GM18498 (cell line): ENCODE data around the gene PCBD2.
"Not testable (repeated sequence)": the region's sequence is repeated elsewhere in the genome, so short reads cannot be mapped to it uniquely, and the experiment has no call there.

ENCODE experiments used
- ATAC-seq: cut with Tn5 transposase; IDR thresholded peaks from one replicate; pipeline ENCODE4 v1.9.1; 2021; ENCODE audit warnings: mild to moderate bottlenecking, moderate library complexity; ENCODE audit not compliant: unreplicated experiment

The PCBD2 gene

GRCh38 chr5:134904610-134905245 lies at the start of gene PCBD2:
PCBD2 (plus strand) TSS chr5:134905131; CDS start chr5:134905140, 9 bp downstream.
- ATAC-seq: peak; percentile 84

DNA sequence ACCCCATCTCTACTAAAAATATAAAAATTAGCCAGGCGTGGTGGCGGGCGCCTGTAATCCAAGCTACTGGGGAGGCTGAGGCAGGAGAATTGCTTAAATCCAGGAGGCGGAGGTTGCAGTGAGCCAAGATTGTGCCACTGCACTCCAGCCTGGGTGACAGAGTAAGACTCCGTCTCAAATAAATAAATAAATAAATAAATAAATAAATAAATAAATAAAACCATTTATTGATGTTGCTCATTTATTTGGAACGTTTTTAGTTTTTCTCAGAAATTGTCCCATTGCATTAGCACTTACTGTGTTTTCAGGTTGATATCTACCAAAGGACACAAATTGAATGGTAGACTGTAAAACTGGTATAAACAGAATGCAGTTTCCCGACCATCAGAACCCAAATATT lies 48.5 kb upstream of the PCBD2 start:
- not testable (repeated sequence) for ATAC-seq

DNA sequence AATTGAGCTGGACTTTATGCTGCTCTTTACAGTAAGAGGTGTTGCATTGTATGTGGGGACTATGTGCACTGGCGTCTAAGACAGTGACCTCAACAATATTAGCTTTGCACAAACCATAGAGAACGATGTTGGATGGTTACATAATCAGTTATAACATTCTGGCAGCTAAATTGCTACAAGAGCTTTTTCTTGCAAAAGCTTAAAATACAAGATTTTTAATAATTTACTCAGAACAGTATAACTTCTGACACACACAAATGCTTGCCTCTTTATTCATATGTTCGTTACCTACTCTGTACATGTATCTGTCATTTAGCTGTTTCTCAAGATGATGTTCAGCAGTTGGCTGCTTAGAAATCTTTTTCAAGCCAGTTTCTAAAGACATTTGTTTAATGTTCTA lies 47.5 kb upstream of the PCBD2 start:
- no peak for ATAC-seq

- ATAC-seq: no peak
Measured at GRCh38 chr5:134864707-134865106, 40.2 kb upstream of the PCBD2 start.

- no peak for ATAC-seq
Measured at GRCh38 chr5:134873494-134873893, 31.4 kb upstream of the PCBD2 start.

DNA sequence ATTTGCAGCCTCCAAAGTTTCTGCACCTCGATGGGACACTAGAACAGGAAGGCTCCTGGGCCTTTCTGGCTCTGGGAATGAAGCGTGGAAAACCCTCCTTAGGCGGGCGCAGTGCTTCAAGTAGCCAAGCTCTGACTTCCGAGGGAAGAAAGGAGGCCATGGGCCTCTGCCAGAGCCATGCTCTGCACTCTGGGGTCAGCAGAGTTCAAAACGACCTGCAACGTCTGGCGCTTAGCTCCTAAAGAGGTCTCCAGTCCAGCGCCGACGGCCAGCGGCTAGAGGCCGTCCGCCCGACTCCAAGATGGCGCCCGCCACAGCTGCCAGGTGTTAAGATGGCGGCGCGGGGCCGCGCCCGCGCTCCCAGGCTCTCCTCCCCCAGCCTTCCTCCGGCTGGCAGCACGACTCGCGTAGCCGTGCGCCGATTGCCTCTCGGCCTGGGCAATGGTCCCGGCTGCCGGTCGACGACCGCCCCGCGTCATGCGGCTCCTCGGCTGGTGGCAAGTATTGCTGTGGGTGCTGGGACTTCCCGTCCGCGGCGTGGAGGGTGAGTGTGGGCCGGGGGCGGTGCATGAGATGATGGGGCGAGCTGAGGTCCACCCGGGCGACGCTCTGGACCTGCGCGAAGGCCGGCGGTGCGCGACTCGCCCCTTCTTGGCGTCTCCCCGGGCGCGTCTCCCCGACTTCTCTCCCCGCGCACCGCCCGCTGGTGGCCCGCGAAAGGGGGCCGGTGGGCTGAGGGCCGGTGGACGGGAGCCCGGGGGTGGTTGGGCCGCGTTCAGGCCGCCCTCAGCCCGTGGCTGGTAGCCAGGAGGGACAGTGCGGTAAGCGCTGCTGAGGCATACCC lies 30.7 kb upstream of the PCBD2 start, which contains the start of gene TXNDC15:
Gene TXNDC15, plus strand, starts transcription at position 385 of the 844 bp plus-strand sequence. Its CDS starts 57 bp downstream, at position 442.
- peak; percentile 82 for ATAC-seq

DNA sequence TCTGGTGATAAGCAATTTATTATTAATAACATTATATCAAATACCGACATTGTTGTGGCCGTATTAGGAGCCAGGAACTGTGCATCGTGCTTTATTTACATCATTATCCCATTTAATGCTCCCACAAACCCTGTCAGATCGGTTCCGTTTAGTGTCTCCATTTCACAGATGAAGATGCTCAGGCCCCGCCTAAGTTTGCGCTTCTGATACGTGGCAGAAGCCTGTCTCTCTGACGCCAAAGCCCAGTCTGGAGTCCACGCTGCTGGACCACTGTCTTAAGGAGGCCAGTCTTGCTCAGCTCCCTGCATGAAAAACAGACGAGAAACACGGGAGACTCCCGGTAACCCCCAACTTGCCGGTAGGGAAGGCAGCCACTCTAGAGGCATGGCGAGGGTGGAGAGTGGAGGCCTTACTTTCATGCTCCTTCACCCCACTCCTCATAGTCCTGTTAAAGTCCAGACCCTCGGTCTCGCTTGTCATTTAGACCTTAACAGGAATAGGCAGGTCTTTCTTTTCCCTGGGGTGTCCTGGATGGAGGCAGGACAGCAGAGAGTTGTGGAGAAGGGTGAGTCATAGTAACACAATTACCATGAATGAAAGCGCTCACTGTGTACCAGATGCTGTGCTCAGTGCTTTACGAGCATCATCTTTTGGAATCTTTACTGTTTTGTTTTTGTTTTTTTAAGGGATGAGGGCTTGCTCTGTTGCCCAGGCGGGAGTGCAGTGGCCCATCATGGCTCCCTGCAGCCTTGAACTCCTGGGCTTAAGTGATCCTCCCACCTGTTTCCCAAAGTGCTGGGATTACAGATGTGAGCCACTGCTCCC lies 29.9 kb upstream of the PCBD2 start:
- peak; percentile 32 for ATAC-seq

GRCh38 chr5:134877159-134877558 lies 27.8 kb upstream of the PCBD2 start:
- ATAC-seq: peak; percentile 44

DNA sequence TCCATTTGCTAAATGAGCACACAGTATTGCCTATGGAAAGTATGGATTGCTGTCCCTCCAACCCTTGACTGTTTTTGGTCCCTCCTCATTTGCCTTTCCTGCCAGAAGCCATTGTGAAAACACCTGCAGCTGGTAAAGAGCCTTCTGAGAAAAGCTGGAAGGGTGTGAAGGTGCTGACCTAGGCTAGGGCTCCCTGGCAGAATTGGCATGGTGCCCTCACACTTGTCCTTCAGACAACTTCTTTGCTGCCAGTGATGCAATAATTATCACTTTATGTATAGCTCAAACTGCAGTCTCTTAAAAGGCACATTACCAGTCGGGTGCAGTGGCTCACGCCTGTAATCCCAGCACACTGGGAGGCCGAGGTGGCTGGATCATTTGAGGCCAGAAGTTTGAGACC lies 26.5 kb upstream of the PCBD2 start:
- ATAC-seq: no peak

DNA sequence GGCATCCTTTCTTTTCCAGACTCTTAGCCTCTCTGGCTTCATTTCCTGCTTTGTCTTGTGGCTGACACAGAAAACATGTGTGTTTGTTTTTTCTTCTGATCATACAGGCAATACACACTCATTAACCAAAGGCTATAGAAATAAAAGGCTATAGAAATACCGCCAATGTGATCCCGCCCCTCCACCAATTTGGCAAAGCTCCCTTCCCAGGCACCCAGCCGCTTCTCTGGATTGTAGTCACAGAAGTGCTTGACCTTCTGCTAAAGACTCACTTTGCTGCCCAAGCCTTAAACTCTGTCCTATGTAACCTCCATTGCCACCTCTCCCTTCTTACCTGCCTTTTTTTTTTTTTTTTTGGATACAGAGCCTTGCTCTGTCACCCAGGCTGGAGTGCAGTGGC lies 25.5 kb upstream of the PCBD2 start:
- ATAC-seq: no peak

- not testable (repeated sequence) for ATAC-seq
Measured at GRCh38 chr5:134880937-134881336, 24.0 kb upstream of the PCBD2 start.

- not testable (repeated sequence) for ATAC-seq
Measured at GRCh38 chr5:134881711-134882110, 23.2 kb upstream of the PCBD2 start.

- ATAC-seq: no peak
Measured at GRCh38 chr5:134887593-134888159, 17.3 kb upstream of the PCBD2 start.

- no peak for ATAC-seq
Measured at GRCh38 chr5:134889335-134889734, 15.6 kb upstream of the PCBD2 start.

DNA sequence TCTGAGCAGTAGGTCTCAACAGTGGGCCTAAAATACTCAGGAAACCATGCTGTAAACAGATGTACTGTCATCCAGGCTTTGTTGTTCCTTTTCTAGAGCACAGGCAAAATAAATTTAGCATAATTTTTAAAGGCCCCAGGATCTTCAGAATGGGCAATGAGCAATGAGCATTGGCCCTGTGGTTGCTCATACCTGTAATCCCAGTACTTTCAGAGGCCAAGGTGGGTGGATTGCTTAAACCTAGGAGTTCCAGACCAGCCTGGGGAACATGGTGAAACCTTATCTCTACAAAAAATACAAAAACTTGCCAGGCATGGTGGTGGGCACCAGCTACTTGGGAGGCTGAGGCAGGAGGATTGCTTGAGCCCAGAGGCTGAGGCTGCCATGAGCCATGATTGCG lies 13.5 kb upstream of the PCBD2 start:
- ATAC-seq: no peak

DNA sequence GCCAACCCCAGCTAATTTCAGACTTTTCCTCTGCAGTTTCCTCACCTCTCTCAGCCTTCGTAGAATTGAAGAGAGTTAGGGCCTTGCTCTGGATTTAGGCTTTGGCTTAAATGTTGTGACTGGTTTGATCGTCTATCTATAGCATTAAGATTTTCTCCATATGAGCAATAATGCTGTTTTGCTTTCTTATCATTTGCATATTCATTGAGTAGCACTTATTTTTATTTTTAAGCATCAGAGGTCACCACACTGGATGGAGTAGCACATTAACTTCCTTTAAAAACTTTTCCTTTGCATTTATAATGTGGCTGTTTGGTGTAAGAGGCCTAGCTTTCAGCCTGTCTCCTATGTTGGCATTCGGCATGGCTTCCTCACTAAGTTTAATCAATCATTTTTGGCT lies 12.6 kb upstream of the PCBD2 start:
- ATAC-seq: no peak

DNA sequence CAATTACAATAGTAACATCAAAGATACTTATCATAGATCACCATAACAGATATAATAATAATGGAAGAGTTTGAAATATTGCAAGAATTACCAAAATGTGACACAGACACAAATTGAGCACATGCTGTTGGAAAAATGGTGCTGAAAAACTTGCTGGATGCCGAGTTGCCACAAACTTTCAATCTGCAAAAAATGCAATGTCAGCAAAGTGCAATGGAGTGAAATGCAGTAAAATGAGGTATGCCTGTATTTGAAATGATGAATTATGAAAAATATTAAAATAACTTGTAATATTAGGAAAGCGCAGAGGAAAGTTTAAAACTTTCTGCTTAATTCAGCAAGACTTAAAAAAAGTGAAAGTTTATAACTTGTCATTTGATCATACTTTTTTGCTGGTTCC lies 12.0 kb upstream of the PCBD2 start:
- ATAC-seq: no peak

- no peak for ATAC-seq
Measured at GRCh38 chr5:134893748-134894505, 11.0 kb upstream of the PCBD2 start.

DNA sequence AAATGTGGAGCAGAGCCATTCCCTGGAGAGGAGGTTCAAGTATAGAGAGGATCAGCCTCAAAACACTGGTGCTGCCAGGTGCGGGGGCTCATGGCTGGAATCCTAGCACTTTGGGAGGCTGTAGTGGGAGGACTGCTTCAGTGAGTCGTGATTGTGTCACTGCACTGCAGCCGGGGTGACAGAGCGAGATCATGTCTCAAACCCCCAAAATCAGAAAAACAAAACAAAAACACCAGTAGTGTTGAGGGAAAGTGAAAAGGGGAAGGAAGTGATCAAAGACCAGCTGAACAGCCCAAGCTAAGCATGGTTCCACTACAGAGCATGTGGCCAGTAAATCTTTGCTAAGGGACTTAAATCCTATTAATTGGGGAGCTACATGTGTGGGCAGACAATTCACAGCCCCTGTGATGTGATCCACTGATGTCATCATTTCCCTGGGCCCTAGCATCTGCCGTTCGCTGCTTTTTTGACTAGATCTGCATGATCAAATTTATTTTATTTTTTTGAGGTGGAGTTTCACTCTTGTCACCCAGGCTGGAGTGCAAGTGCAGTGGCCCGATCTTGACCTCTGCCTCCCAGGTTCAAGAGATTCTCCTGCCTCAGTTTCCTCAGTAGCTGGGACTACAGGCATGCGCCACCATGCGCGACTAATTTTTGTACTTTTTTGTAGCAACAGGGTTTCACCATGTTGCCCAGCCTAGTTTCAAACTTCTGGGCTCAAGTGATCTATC lies 2.7 kb upstream of the PCBD2 start:
- no peak for ATAC-seq
